ENCODE measurements around the gene TLL1.

Gene TLL1

DNA sequence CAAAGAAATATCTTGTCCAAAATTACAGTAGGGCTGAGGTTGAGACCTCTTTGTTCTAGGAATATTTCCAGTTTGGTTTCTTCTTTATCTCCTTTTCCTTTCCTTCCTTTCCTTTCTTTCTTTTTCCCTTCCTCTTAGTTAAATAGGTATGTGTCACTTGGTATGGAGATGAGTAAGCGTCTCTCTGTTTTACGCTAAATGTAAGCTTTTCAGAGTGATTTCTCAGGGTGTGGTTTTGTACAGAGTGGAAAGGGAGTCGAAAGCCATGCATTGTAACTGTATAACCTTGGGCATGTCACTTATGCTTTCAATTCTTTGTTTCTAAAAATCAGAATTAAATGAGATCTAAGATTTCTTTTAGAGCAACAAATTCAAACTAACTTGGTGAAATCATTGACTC is 54.8 kb downstream of the TLL1 start:
- no peaks in the 10 kb centered on the region for H4K20me1 ChIP-seq (ENCODE audit: insufficient read depth, low read length)
- H3K9me2 ChIP-seq (ENCODE audit: low read depth, low read length) = no peaks in the 10 kb centered on the region
- no peaks in the 10 kb centered on the region for H3F3A ChIP-seq (ENCODE audit: insufficient read depth, low read length)
- TF ChIP-seq EZH2 (IDR thresholded peaks at IDR 0.05; ENCODE audit: borderline replicate concordance, low read length) (no peak), CTCF (IDR thresholded peaks at IDR 0.05; ENCODE audit: low read length) (no peak)
- H2AFZ ChIP-seq (ENCODE audit: low read length) = no peak overlapping the region
- H3K27me3 ChIP-seq (ENCODE audit: insufficient read depth, low read length) = no peaks in the 10 kb centered on the region
- no peak overlapping the region for H3K4me2 ChIP-seq (ENCODE audit: low read length)
- no peaks in the 10 kb centered on the region for H3K79me2 ChIP-seq (ENCODE audit: insufficient read depth, low read length)
- H3K27ac ChIP-seq (ENCODE audit: low read depth, low read length, poor library complexity, severe bottlenecking) = no peak overlapping the region
- H3K9ac ChIP-seq (ENCODE audit: low read length) = no peak overlapping the region
- no peak overlapping the region for H3K4me3 ChIP-seq (ENCODE audit: low read depth, low read length, poor library complexity, severe bottlenecking)
- H3K36me3 ChIP-seq (ENCODE audit: insufficient read depth, low read length) = no peaks in the 10 kb centered on the region
- no peaks in the 10 kb centered on the region for H3K9me3 ChIP-seq (ENCODE audit: low read length)
- no peaks in the 10 kb centered on the region for H3K4me1 ChIP-seq (ENCODE audit: insufficient read depth, low read length, severe bottlenecking)

- Histone ChIP-seq H3F3A (ENCODE audit: insufficient read depth, low read length) (no peaks in the 10 kb centered on the region), H3K9me2 (ENCODE audit: low read depth, low read length) (no peaks in the 10 kb centered on the region), H4K20me1 (ENCODE audit: insufficient read depth, low read length) (no peaks in the 10 kb centered on the region), H3K9me3 (ENCODE audit: low read length) (no peaks in the 10 kb centered on the region), H3K27me3 (ENCODE audit: insufficient read depth, low read length) (no peaks in the 10 kb centered on the region), H2AFZ (ENCODE audit: low read length) (no peak overlapping the region), H3K36me3 (ENCODE audit: insufficient read depth, low read length) (no peaks in the 10 kb centered on the region), H3K79me2 (ENCODE audit: insufficient read depth, low read length) (no peaks in the 10 kb centered on the region), H3K27ac (ENCODE audit: low read depth, low read length, poor library complexity, severe bottlenecking) (no peak overlapping the region), H3K4me1 (ENCODE audit: insufficient read depth, low read length, severe bottlenecking) (no peaks in the 10 kb centered on the region), H3K4me3 (ENCODE audit: low read depth, low read length, poor library complexity, severe bottlenecking) (no peak overlapping the region), H3K9ac (ENCODE audit: low read length) (no peak overlapping the region), H3K4me2 (ENCODE audit: low read length) (no peak overlapping the region)
- TF ChIP-seq CTCF (IDR thresholded peaks at IDR 0.05; ENCODE audit: low read length) (no peak), EZH2 (IDR thresholded peaks at IDR 0.05; ENCODE audit: borderline replicate concordance, low read length) (no peak)
Observed at GRCh38 chr4:165928601-165929000, 55.6 kb downstream of the TLL1 start.

- no peaks in the 10 kb centered on the region for H3K79me2 ChIP-seq (ENCODE audit: insufficient read depth, low read length)
- no peaks in the 10 kb centered on the region for H3K9me2 ChIP-seq (ENCODE audit: low read depth, low read length)
- H3K4me1 ChIP-seq (ENCODE audit: insufficient read depth, low read length, severe bottlenecking) = no peaks in the 10 kb centered on the region
- H4K20me1 ChIP-seq (ENCODE audit: insufficient read depth, low read length) = no peaks in the 10 kb centered on the region
- H3K4me3 ChIP-seq (ENCODE audit: low read depth, low read length, poor library complexity, severe bottlenecking) = no peak overlapping the region
- H3K9me3 ChIP-seq (ENCODE audit: low read length) = no peaks in the 10 kb centered on the region
- TF ChIP-seq CTCF (IDR thresholded peaks at IDR 0.05; ENCODE audit: low read length) (no peak), EZH2 (IDR thresholded peaks at IDR 0.05; ENCODE audit: borderline replicate concordance, low read length) (no peak)
- no peak overlapping the region for H3K4me2 ChIP-seq (ENCODE audit: low read length)
- no peak overlapping the region for H2AFZ ChIP-seq (ENCODE audit: low read length)
- H3F3A ChIP-seq (ENCODE audit: insufficient read depth, low read length) = no peaks in the 10 kb centered on the region
- H3K9ac ChIP-seq (ENCODE audit: low read length) = no peak overlapping the region
- no peaks in the 10 kb centered on the region for H3K27me3 ChIP-seq (ENCODE audit: insufficient read depth, low read length)
- H3K27ac ChIP-seq (ENCODE audit: low read depth, low read length, poor library complexity, severe bottlenecking) = no peak overlapping the region
- H3K36me3 ChIP-seq (ENCODE audit: insufficient read depth, low read length) = no peaks in the 10 kb centered on the region
Observed at GRCh38 chr4:165929662-165930061, 56.6 kb downstream of the TLL1 start.
